BE2C (cell line): ENCODE measurements around the gene ESYT1.
A peak's percentile ranks its signal among the peaks of the same experiment; 100 is the strongest.

Experiments used
- DNase-seq: peaks from one replicate; pipeline ENCODE4 v3.0.0-alpha.2; 2020
- H3K27me3 ChIP-seq: fragments of 250-450 bp; sonication (Bioruptor Pico); 2 replicates; pipeline ENCODE4 v1.5.1; 2020; ENCODE audit warnings: mild to moderate bottlenecking
- H3K36me3 ChIP-seq: fragments of 250-450 bp; sonication (Bioruptor Pico); 2 replicates; pipeline ENCODE4 v1.5.1; 2020; ENCODE audit warnings: mild to moderate bottlenecking
- H3K4me1 ChIP-seq: fragments of 250-450 bp; sonication (Bioruptor Pico); 2 replicates; pipeline ENCODE4 v1.5.1; 2020
- H3K4me3 ChIP-seq: 2 replicates; pipeline ENCODE4 v1.5.1; 2011; ENCODE audit warnings: low read depth, low read length
- H3K9me3 ChIP-seq: fragments of 250-450 bp; sonication (Bioruptor Pico); 2 replicates; pipeline ENCODE4 v1.5.1; 2020
- TF ChIP-seq, protein P1 (sequence below): IDR thresholded peaks from 2 replicates; pipeline ENCODE4 v1.5.1; 2012; ENCODE audit warnings: mild to moderate bottlenecking, low read depth, low read length

The ESYT1 gene

DNA sequence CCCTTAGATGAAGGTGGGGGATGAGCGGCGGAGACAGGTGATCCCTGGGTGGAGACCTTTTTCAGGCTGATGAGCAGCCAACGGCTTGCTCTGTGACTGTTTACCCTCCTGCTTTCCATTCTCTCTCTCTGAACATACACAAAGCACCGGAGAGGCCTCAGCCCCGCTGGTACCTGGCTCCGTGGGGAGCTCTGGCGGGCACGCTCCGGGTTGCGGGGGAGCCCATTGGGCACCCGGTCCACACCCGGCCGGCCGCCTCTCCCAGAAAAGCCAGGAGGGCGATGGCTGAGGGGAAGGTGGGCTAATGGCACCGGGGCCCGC is 60.7 kb downstream of the ESYT1 start:
- TF ChIP-seq, protein P1, sequence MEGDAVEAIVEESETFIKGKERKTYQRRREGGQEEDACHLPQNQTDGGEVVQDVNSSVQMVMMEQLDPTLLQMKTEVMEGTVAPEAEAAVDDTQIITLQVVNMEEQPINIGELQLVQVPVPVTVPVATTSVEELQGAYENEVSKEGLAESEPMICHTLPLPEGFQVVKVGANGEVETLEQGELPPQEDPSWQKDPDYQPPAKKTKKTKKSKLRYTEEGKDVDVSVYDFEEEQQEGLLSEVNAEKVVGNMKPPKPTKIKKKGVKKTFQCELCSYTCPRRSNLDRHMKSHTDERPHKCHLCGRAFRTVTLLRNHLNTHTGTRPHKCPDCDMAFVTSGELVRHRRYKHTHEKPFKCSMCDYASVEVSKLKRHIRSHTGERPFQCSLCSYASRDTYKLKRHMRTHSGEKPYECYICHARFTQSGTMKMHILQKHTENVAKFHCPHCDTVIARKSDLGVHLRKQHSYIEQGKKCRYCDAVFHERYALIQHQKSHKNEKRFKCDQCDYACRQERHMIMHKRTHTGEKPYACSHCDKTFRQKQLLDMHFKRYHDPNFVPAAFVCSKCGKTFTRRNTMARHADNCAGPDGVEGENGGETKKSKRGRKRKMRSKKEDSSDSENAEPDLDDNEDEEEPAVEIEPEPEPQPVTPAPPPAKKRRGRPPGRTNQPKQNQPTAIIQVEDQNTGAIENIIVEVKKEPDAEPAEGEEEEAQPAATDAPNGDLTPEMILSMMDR, result no peak
- H3K4me1 ChIP-seq, result no peaks in the 10 kb centered on the region
- no peak for DNase-seq
- no peaks in the 10 kb centered on the region for H3K9me3 ChIP-seq
- H3K4me3 ChIP-seq, result peak overlapping the region; percentile 84
- no peaks in the 10 kb centered on the region for H3K27me3 ChIP-seq
- peaks cover 24% of the 10 kb centered on the region for H3K36me3 ChIP-seq

DNA sequence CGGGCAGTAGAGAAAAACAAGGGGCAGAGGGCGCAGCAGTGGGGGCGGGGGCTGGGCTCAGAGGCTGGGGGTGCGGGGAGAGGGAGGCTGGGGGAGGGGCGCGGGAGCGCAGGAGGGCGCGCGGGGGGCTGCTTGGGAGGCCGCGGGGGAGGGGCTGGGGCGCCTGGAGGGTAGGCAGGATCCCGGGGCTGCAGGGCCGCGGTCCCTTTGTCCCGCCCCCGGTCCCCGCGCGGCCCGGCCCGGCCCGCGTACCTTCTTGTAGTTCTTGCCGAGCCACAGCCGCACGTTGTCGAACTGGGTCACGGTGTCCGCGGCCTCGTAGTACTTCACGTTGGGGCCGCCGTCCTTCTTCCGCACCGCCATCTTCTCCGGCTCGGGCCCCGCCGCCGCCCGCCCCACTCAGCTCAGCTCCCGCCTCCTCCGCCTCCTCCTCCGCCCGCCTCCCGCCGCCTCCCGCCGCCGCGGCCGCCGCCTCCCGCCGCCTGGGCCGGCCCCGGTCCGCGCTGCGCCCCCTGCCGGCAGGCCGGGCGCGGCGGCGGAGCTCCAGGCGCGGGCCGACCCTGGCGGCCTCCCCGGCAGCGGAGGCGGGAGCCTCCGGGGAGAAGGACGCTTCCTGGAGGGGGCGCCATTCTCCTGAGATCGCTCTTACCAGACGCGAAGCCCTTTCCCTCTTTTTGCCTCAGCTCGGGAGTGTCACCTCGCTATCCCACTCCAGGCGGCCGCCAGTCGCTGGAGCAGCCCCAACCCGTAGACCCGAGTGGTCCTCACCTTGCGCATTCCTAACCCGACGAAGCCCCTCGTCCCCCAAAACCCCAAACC is 61.2 kb downstream of the ESYT1 start, which contains the start of gene SMARCC2:
TSS of gene SMARCC2 (minus strand) at position 385 of the 819 bp plus-strand sequence. CDS start at position 363, 22 bp downstream.
- H3K4me3 ChIP-seq, result peak within 1 kb of the TSS; percentile 92
- no peaks in the 10 kb centered on the region for H3K4me1 ChIP-seq
- TF ChIP-seq, protein P1, result peak; percentile 74
- H3K9me3 ChIP-seq, result no peaks in the 10 kb centered on the region
- peak; percentile 96 for DNase-seq
- no peaks in the 10 kb centered on the region for H3K27me3 ChIP-seq
- peaks cover 18% of the 10 kb centered on the region for H3K36me3 ChIP-seq

DNA sequence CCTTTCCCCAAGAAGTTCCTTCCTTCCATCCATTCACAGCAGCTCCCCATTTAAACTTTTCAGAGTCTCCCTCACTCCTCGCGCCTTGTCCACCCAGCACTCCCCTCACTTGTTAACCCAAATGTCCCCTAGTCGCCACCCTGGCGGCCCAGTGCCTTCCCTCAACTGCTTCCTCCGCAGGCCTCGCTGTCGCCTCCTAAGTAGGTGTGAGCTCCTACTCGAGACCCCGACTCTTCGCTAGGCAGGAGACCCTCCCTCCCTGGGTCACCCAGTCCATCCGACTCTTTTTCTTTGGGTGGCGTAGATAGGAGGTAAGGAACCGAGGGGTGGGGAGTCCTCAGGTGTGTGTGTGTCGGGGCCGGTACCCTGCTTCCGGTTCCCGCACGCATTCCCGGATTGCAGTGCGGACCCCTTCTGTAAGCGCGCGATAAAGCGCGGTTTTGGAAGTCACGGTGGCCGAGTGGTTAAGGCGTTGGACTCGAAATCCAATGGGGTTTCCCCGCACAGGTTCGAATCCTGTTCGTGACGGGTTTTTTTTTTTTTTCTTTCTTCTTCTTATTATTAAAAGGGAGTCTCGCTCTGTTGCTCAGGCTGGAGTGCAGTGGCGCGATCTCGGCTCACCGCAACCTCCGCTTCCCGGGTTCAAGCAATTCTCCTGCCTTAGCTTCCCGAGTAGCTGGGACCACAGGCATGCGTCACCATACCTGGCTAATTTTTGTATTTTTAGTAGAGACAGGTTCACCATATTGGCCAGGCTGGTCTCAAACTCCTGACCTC is 62.0 kb downstream of the ESYT1 start:
- Histone ChIP-seq H3K36me3 (peaks cover 10% of the 10 kb centered on the region), H3K27me3 (no peaks in the 10 kb centered on the region), H3K4me3 (peak overlapping the region; percentile 92), H3K4me1 (no peaks in the 10 kb centered on the region), H3K9me3 (no peaks in the 10 kb centered on the region)
- TF ChIP-seq, protein P1, result no peak
- peak; percentile 79 for DNase-seq

DNA sequence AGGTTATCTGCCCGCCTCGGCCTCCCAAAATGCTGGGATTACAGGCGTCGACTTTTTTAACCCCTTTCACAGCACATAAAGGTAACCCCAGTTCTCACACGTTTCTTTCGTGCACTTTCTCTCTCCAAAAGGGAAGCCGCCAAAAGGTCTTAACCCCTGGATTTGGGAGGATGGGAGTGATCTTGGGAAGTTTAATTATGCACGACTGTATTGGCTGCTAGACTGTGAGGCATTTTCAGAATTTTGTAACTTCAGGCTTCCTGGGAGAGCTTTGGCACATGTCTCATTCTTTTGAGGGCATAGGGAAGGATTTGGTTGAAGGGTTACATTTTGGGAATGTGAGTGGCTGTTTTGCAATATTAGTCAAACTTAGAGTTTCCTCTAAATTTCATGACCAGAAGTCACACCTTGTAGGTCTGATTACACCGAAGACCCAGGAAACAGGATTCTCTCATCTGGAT is 62.7 kb downstream of the ESYT1 start:
- H3K27me3 ChIP-seq, result no peaks in the 10 kb centered on the region
- H3K36me3 ChIP-seq, result peaks cover 7% of the 10 kb centered on the region
- no peak for DNase-seq
- H3K9me3 ChIP-seq, result no peaks in the 10 kb centered on the region
- TF ChIP-seq, protein P1, result no peak
- H3K4me3 ChIP-seq, result peak overlapping the region; percentile 92
- H3K4me1 ChIP-seq, result no peaks in the 10 kb centered on the region

DNA sequence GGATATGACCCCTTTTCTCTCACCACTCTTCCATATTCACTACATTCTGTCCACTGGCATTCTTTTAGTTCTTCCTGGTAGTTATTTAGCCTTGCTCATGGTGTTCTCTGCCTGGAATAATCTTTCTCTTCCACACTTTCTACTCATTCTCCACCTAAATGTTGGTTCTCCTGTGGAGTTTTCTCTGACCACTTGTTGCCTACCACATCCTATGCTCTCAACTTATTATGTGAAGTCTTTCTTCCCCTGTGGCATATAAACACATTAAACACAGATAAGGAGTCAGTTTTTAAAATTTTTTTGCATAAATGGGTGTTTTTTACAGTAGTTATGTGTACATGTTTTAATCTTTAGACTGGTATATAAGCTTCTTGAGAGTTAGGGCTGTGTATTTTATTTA is 64.5 kb downstream of the ESYT1 start:
- TF ChIP-seq, protein P1, result no peak
- no peaks in the 10 kb centered on the region; the same call in 1 of the 2 replicates for H3K36me3 ChIP-seq
- DNase-seq, result no peak

More for the DNA sequence above, 64.5 kb downstream of the ESYT1 start:
- no peak overlapping the region for H3K4me3 ChIP-seq
- no peaks in the 10 kb centered on the region for H3K4me1 ChIP-seq
- no peaks in the 10 kb centered on the region for H3K9me3 ChIP-seq
- H3K27me3 ChIP-seq, result no peaks in the 10 kb centered on the region
